Measurements from ENCODE around the gene ZNF112.

Gene ZNF112

GRCh38 chr19:44282846-44283245 lies 73.6 kb downstream of the ZNF112 start:
- no peak for DNase-seq (ENCODE audit: low read depth in 2 of 2)

- no peak for DNase-seq (ENCODE audit: low read depth in 2 of 2)
These were observed 75.6 kb downstream of the ZNF112 start for GRCh38 chr19:44280916-44281315.

GRCh38 chr19:44278181-44278690 lies 78.2 kb downstream of the ZNF112 start:
- DNase-seq (ENCODE audit: low read depth in 2 of 2): no peak

GRCh38 chr19:44277331-44277730 lies 79.1 kb downstream of the ZNF112 start:
- DNase-seq (ENCODE audit: low read depth in 2 of 2): no peak

Measured in fibroblast of skin of left biceps (primary cell).